LNCaP clone FGC (cell line): ENCODE measurements around the gene ABCA2.

ENCODE experiments used
- DNase-seq: peaks from one replicate; pipeline ENCODE4 v3.0.0-alpha.2; 2011; ENCODE audit warnings: low read depth
- H3K4me3 ChIP-seq: 2 replicates; pipeline ENCODE4 v1.5.1; 2011; ENCODE audit warnings: mild to moderate bottlenecking, low read depth, low read length, control low read depth
- CTCF ChIP-seq: IDR thresholded peaks from 2 replicates; pipeline ENCODE4 v1.5.1; 2012; ENCODE audit warnings: mild to moderate bottlenecking; ENCODE audit not compliant: control insufficient read depth, insufficient read depth; ENCODE audit errors: extremely low read depth

ABCA2 gene

GRCh38 chr9:136968333-136969127 is 59.5 kb downstream of the ABCA2 start:
- no peak for TF ChIP-seq CTCF
- H3K4me3 ChIP-seq, result no peak overlapping the region
- no peak for DNase-seq

DNA sequence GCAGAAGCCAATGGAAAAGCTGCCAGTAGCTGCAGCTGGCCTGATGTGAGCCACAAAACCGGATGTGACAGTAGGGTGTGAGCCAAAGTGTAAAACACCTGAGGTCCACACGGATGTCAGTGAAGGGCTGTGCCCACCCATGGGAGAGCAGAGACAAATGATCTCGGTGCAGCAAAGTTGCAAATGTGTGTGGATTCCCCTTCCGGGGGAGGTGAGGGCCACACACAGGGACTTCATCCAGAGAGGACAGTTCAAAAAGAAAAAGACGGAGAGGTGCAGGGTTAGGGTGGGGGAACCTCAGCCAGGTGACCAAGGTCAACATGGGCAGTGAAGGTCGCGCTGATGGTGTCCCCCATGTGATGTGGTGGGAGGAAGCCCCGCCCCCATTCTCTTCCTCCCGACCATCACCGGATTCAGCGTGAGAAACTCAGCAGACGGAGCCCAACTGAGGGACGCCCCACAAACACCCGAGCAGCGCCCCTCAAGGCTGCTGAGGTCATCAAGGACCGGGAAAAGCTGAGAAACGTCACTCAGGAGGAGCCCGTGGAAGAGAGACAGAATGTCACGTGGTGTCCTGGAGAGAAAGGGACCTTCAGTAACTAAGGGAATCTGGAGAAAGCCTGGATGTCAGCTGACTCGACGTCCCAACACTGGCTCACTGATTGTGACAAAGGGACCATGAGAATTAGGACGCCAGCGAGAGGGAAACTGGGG is 62.1 kb downstream of the ABCA2 start:
- no peak for DNase-seq
- TF ChIP-seq CTCF, result no peak
- no peak overlapping the region for H3K4me3 ChIP-seq

DNA sequence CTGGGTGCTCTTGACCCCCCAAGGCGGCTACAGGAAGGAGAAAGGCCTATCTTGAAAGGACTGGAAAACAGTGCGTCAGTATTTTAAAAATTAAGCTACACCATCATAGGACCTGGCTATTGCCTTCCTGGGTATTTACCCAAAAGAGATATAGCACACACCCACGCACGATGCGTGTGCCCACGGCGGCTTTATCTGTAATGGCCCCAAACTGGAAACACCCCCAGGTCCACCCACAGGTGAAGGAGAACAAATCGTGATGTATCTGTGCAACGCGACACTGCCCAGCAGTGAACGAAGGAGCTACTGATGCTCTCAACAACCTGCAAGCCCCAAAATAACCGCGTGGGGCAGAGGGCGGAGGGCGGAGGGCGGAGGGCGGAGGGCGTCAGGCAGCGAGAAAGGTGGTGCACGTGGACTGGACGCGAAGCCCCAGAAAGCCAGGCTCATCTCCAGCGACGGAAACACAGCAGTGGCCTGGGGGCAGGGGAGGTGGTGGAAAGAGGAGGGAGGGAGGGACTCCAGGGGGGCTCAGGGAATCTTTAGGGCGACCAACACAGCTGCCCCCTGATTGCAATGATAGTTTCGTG is 63.1 kb downstream of the ABCA2 start:
- no peak overlapping the region for H3K4me3 ChIP-seq
- no peak for TF ChIP-seq CTCF
- DNase-seq, result no peak

GRCh38 chr9:136964171-136964689 is 63.8 kb downstream of the ABCA2 start:
- DNase-seq, result no peak
- TF ChIP-seq CTCF, result no peak
- H3K4me3 ChIP-seq, result no peak overlapping the region

DNA sequence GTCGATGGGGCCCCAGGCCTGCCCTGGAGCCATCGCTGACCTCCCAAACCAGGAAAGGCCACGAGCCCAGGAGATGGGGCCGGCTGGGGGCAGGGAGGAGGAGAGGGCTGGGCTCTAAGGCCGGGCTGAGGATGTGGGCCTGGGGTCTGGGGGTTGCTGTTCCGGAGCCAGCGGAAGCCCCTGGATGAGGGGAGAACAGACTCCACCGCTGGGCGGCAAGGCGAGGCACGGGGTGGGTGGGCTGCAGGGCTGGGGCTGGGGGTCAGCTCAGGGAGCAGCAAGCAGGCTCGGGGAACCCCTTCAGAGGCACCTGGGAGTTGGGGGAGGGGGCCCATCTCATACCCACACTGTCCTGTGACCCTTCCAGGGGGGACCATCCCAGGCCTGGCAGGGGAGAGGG is 64.3 kb downstream of the ABCA2 start:
- TF ChIP-seq CTCF, result no peak
- DNase-seq, result no peak
- no peak overlapping the region for H3K4me3 ChIP-seq

DNA sequence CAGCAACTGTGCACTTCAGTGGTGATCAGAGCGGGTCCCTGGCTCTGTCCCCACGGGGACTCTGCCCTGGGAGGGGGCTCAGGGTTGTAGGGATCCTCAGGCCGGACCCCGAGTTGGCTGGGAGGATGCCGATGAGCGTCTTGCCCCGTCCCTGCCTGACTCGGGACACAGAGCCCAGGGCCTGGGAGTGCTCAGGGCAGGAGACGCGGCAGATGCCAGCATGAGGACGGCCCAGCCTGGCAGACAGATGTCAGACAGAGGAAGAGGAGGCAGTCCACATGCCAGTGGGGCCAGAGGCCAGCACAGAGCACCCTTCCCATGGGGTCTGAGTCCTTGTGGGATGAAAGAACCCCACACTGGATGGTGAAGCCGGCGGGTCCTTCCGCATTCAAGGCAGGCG is 64.7 kb downstream of the ABCA2 start:
- no peak overlapping the region for H3K4me3 ChIP-seq

More for the DNA sequence above, 64.7 kb downstream of the ABCA2 start:
- TF ChIP-seq CTCF, result no peak
- no peak for DNase-seq
